Fibroblast of the aortic adventitia (primary cell): ENCODE results near the gene ADK. TPM values are rescaled to one million over a fixed set of nuclear protein-coding genes. Genes with fewer than 3 reads are reported as not detected.

Source experiments
- DNase-seq: peaks from one replicate; pipeline ENCODE4 v3.0.0-alpha.2; 2010; ENCODE audit warnings: low read depth
- H3K4me3 ChIP-seq: 2 replicates; pipeline ENCODE4 v1.5.1; 2011; ENCODE audit warnings: low read depth, mild to moderate bottlenecking, control low read depth, low read length, moderate library complexity
- CTCF ChIP-seq: IDR thresholded peaks from 2 replicates; pipeline ENCODE4 v1.5.1; 2011; ENCODE audit warnings: mild to moderate bottlenecking, low read length, control low read depth, inconsistent platforms; ENCODE audit not compliant: insufficient read depth
- total RNA-seq: library from RNA; depleted of rRNA; stranded (reverse); fragments of >200 nt; gene quantifications from 2 replicates; pipeline ENCODE4 v1.2.3, GENCODE V29; 2012; ENCODE audit warnings: low replicate concordance

ADK gene
- total RNA-seq, 1 donor: 96.8 TPM

- no peak for DNase-seq
- no peak overlapping the region for H3K4me3 ChIP-seq
- no peak for TF ChIP-seq CTCF
Observed at GRCh38 chr10:74167443-74167842, 16.4 kb downstream of the ADK start.

GRCh38 chr10:74171625-74172024 is 20.6 kb downstream of the ADK start:
- no peak overlapping the region for H3K4me3 ChIP-seq
- no peak for DNase-seq
- TF ChIP-seq CTCF: no peak

GRCh38 chr10:74174521-74174920 is 23.5 kb downstream of the ADK start:
- no peak for TF ChIP-seq CTCF
- no peak for DNase-seq

GRCh38 chr10:74175510-74176379 is 24.7 kb downstream of the ADK start:
- TF ChIP-seq CTCF: no peak
- peak overlapping the region; percentile 98 for H3K4me3 ChIP-seq
- no peak for DNase-seq

More at GRCh38 chr10:74174521-74174920, 23.5 kb downstream of the ADK start:
- H3K4me3 ChIP-seq: no peak overlapping the region

GRCh38 chr10:74176380-74177139 is 25.5 kb downstream of the ADK start:
- H3K4me3 ChIP-seq: peak overlapping the region; percentile 98
- peak; percentile 89 for DNase-seq
- TF ChIP-seq CTCF: no peak

GRCh38 chr10:74177140-74177677 is 26.2 kb downstream of the ADK start:
- DNase-seq: peak; percentile 29
- H3K4me3 ChIP-seq: peak overlapping the region; percentile 98
- TF ChIP-seq CTCF: no peak
